Amniotic stem cell (primary cell): ENCODE measurements around the gene AKIP1.

Experiments used
- DNase-seq: peaks from one replicate; lab custom pipeline; 2025; lab: John Stamatoyannopoulos, UW

Gene AKIP1

DNA sequence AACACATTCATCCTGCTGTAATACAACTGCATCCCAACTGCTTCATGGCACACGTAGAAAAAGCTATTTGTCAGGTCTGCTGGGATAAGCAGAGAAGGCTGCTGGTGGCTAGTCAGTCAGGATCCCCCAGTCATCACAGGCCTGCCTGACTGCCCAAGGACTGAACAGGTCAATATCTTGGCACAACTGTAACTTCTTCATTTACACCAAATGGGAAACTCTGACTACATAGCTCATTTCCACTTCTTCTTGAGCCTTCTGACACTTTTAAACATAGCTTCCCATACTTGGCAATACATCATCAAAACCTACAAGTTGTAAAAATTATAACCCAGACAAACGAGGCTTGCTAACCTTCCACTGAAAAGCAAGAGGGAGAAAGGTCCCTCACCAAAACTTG, 50.4 kb downstream of the AKIP1 start:
- no peak for DNase-seq

DNA sequence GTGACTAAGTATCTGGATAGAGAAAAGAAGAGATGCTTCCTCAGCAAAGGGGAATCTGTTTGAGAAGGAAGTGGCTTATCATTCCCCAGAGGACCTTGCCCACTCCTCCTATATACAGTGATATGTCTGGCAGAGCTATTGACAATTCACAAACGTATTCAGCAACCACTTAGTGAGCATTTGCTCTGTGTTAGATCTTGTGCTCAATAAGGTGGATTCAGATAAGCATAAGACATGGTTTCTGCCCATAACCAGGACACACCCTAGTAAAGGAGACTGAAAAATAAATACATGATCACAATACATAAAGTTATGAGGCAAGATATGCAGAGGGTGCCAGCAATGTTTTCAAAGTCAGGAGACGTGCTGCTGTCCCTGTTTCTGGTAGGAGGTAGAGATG, 51.9 kb downstream of the AKIP1 start:
- DNase-seq = no peak

DNA sequence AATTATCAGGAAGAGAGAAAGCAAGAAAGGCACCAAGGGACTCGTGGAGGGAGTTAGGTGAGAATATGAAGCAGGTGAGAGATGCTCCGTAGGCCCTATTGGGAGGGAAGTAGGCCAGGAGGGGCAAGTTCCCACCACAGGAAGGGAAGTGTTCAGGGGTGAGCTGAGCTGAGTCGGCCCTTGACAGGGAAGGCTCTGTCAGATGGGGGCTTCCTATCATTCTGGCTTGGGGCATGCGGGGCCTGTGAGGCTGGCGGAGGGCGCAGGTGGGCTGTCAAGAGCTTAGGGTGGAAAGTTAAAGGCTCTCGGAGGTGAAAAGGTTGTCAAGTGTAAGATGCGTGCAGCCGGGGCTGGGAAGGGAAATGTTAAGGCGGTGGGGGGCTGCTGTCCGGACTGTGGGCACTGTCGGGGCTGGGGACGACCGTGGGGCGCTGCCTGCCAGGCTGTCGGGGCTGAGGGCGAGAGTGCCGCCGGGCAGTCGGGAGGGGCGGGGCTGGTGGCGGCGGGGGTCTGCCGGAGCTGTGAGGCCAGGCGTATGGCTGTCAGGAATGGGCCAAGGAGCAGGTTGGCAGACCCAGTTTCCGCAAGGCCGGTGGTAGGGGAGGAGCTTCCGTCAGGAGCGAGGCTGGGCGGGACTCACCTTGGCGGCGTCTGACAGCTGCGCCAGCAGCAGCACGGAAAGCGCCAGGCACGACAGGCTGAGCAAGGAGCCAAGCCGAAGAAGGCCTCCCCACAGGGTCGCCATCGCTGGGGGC, 52.8 kb downstream of the AKIP1 start:
- DNase-seq = peak; percentile 35

DNA sequence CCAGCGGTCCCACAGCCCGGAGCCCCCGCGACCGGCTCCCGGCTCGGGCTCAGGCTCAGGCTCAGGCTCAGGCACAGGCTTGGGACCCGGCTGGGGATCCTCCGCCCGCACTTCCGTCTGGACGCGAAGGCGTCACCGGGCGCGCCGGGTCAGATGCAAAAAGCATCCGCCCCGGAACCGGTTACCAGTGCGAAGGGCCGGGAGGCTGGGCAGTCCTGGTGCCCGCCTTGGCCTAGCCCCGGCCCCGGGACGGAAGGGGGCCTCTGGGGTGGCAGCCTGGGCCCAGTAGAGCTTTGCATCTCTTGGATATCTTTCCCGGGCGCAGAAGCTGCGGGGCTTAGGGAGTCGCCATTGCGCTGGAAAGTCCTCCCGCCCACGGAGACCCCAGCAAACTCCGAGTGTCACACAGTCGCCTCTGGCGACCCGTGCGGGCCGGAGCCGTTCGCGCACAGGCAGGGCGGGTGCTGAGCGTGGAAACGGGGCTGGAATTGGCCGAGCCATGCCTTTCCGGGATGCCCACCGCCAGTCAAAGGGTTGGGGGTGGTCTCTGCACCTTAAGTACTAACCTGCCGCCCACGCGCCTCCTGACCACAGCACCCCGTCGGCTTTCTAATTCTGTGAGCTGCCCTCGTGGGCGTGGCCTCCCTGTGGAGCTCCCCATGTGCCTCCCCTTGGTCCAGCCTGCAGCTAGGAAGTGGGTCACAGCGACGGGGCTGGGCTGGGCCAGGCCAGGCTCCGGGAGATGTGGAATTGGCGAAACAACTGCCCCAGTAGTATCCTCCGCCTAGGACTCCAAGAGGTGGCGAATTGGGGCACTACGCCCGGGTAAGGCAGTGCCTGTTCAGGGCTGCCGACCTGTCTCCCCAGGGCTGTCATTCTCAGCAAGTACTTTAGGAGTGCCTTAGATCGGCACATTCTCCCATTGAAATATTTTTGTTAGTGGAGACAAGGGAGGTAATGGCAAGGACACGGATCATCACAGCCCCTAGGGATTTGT, 53.6 kb downstream of the AKIP1 start, which contains the start of gene TMEM9B:
TMEM9B (minus strand) TSS at position 119 of the 997 bp plus-strand sequence. CDS start 129 bp downstream, outside the sequence.
- peak; percentile 79 for DNase-seq

DNA sequence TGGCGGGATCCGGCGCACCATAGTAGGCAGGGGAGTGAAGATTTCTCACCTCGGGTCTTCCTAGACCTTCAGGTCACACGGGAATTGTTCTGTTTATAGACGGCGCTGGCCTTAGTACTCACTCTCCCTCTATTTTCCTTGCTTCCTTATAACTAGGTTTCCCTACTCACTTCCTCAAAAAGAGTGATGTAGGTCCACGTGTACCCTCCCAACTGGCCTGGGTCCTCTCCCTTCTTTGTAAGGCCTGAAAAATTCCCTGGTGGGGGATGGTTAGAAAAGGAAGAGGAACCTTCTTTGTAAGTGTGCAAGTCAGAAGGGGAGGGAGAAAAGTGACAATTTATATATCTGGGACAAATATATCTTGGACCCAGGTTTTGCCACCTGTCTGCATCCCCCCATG, 56.2 kb downstream of the AKIP1 start:
- no peak for DNase-seq
